Choroid plexus epithelial cell (primary cell): ENCODE results near the gene RPTOR.

ENCODE experiments used
- DNase-seq: peaks from one replicate; pipeline ENCODE4 v3.0.0-alpha.2; 2010; ENCODE audit warnings: low read depth
- H3K4me3 ChIP-seq: 2 replicates; pipeline ENCODE4 v1.5.1; 2011; ENCODE audit warnings: low read depth, mild to moderate bottlenecking, control low read depth, low read length, moderate library complexity
- TF ChIP-seq, protein P1 (sequence below): conservative IDR thresholded peaks from 2 replicates; pipeline ENCODE4 v1.5.1; 2011; ENCODE audit warnings: low read depth, mild to moderate bottlenecking, control low read depth, inconsistent platforms, low read length, moderate library complexity

The RPTOR gene

DNA sequence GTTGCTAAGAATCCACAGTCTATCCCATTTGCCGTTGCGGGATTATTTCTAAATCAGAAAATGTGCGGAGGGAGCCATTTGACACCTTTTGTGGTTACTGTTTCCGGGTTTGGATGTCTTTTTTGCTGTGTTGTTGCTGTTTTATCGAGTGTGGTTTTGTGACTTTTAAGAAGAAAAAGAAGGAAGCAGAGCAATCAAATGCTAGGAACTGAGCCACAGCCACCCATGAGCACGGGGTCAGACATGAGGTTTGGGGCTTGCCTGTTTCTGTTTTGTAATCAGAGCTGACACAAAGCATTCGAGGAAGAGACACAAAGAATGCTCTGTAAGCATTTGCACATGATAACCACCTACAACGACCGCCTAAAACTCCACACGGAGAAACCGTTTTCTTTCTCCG lies 393.9 kb downstream of the RPTOR start:
- peak; percentile 72 for DNase-seq
- TF ChIP-seq, protein P1, sequence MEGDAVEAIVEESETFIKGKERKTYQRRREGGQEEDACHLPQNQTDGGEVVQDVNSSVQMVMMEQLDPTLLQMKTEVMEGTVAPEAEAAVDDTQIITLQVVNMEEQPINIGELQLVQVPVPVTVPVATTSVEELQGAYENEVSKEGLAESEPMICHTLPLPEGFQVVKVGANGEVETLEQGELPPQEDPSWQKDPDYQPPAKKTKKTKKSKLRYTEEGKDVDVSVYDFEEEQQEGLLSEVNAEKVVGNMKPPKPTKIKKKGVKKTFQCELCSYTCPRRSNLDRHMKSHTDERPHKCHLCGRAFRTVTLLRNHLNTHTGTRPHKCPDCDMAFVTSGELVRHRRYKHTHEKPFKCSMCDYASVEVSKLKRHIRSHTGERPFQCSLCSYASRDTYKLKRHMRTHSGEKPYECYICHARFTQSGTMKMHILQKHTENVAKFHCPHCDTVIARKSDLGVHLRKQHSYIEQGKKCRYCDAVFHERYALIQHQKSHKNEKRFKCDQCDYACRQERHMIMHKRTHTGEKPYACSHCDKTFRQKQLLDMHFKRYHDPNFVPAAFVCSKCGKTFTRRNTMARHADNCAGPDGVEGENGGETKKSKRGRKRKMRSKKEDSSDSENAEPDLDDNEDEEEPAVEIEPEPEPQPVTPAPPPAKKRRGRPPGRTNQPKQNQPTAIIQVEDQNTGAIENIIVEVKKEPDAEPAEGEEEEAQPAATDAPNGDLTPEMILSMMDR: no peak
- no peak overlapping the region for H3K4me3 ChIP-seq

DNA sequence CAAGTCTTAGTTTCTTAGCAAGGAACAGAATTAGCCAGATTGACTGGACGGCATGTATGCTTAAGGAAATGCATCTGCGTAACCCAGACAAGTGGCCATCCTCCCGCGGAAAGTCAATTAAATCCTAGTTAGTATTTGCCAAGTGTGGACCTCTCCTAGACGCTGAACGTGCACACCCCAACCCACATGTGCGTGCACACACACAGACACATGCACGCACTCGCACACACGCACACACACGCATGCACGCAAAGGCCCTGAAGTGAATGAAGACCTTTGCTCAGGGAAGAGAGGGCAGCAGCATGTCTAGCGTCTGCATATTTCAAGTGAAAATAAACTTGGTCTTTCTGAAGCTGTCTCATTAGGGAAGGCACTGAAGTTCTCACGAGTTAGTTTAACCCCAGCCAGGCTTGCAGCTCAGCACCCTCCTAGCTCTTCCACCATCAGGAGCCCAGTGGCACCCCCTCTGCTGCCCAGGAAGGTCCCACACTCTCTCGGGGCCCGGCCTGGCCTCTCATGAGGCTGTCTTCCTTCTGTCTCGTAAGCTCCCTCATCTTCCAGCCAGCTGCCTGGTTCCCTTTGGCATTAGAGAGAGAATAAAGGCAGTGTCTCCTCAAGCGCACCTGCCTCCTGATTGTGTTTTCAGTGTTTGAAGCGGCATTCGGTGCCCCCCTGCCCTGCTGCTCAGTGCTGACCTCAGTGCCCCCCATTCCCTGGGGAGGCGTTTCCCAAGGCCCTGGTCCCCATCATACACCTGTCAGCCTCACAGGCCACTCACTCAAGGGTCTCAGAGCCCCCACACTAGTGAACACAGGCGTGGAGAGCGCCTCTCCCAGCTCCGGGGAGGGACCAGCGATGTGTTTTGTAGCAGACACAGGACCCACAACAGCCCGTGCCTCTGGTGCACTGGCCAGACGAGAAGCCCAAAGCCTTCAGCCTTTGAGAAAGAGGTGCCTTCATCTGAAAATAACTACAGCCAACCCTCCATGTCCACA lies 394.8 kb downstream of the RPTOR start:
- TF ChIP-seq, protein P1: no peak
- DNase-seq: no peak
- no peak overlapping the region for H3K4me3 ChIP-seq

DNA sequence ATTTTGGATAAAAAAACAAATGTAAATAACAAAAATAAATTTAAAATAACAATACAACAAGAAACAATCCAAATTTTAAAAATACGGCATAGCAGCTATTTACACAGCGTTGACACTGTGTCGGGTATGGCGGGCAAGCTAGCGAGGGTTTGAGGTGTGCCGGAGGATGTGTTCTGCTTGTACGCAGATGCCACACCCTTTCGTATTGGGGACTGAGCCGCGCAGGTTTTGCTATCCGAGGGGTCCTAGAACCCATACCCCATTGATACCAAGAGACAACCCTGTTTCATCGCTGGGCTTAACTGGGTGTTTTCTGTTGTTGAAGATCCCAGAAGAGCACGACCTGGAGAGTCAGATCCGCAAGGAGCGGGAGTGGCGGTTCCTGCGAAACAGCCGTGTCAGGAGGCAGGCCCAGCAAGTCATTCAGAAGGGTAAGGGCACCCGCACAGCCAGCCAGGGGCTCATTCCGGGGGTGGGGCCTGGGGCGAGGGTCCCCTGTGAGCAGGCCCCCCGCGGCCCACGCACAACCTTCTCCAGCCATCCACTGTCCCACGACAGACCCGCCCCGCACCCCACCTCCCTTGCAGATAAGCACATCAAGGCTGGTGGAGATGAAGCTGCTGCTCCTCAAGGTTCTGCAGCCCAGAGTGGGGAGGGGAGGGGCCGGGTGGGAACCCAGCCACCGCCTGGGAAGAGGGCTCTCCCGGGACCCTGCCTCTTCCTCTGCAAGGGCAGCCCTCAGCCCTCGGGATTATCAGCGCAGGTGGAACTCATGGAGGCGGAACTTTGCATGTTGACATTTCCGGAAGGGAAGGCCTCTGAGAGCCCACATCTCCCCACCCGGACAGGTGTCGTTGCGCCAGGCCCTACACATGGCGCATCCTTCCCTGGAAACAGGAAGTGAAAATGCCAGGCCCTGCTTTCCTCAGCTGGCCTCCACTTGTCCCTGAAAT lies 395.8 kb downstream of the RPTOR start:
- DNase-seq: no peak
- TF ChIP-seq, protein P1: no peak
- no peak overlapping the region for H3K4me3 ChIP-seq

DNA sequence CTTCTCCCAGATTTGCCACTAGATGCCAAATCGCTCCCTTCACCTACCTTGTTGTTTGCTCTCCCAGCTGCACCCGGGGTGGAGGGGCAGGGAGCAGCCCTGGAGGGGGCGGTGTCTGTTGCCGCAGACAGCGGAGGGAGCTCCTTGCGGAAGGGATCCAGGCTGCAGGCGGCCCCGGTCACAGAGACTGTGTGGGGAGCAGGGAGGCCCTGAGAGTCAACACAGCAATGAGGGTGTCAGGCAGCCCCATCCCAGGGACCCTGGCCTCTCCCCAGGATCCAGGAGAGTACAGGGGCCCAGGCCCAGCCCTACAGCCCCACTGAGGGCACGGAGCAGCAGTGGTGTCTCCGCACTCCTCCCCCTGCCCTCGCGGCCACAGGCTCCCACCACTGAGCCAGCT lies 396.5 kb downstream of the RPTOR start:
- H3K4me3 ChIP-seq: no peak overlapping the region
- TF ChIP-seq, protein P1: no peak
- DNase-seq: no peak

DNA sequence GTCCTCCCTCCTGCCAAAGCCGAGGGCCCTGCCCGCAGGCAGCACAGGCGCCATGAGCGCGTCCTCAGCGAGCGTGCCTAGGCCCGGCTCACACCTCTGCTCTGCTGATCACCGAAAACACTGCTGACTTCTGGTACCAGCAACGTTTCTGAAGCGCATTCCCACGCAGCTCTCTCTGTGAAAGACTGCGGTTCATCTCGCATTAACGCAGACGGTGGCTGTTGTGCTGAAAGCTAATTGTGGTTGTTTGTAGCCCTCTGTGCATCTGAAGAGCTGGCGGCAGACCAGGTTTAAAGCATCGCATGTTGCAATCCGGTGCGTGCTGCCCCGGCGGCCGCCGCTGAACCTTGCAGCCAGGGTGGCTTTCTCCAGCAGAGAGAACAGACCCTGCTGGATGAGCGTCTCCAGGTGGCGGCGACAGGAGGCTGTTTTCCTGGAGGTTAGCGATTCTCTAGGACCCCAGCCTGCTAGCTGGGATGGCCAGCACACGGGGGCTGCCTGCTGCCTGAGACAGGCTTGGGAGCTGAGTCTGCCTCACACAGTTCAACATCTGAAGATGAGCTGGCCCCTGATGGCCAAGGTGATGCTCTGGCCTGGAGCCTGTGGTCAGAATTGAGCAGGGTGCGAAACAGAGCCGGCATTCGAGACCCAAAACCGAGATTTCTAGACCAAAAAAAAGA lies 397.2 kb downstream of the RPTOR start:
- TF ChIP-seq, protein P1: peak; percentile 27
- DNase-seq: peak; percentile 67
- H3K4me3 ChIP-seq: no peak overlapping the region

DNA sequence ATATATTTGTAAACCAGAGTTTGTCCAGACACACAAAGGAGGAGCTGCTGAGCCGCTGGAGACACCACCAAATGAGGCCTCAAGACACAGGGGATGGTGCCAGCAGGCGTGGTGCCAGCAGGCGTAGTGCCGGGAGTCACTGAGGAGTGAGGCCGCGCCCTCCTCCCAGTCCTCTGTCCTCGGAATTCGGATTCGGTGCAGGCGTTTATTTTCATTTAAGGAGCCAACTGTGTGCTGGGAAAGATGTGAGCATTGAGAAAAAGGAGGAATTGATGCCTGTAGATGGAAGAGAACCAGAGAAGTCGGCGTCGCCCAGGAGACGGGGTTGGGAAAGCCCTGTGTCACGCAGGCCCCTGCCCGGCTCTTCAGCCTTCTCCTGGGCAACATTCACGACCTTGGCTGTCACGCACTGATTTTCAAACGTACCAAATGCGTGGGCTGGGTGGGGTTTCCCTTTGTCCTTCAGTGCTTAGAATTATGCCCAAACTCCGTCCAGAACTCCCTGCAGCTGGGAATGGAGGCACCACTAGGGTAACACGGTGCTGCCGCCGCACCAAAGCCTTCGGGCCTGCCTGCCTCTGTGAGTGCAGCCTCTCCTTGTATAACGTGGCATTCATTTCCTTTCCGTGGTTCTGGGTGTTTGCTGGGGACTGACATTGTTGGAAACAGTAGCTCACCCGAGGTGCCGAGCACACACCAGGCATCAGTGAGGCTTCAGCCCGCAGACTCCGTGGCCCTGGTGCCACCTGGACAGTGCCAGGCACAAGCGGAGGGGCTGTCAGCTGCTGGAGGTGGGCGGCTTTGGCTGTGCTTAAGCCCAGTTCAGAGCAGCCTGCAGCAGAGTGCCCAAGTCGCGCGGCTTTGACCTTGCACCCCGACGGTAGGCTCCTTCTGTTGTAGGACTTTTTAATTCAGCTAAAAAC lies 398.0 kb downstream of the RPTOR start:
- peak; percentile 86 for DNase-seq
- TF ChIP-seq, protein P1: peak; percentile 35
- H3K4me3 ChIP-seq: no peak overlapping the region
